Vagina (tissue), 2 donors: ENCODE measurements around the gene PCDHGC5. TPM values are rescaled to one million over a fixed set of nuclear protein-coding genes. Genes with fewer than 3 reads are reported as not detected.
A peak's percentile ranks its signal among the peaks of the same experiment; 100 is the strongest.

Experiments used
- DNase-seq, 2 donors: peaks; one replicate each; pipeline ENCODE4 v3.0.0-alpha.2; 2017; ENCODE audit errors: extremely low spot score in 2 of 2
- H3K27ac ChIP-seq: fragments of 200-600 bp; sonication (generic); one replicate; pipeline ENCODE4 v1.5.1; 2019
- H3K27me3 ChIP-seq: fragments of 200-600 bp; sonication (generic); one replicate; pipeline ENCODE4 v1.5.1; 2019
- H3K36me3 ChIP-seq, 2 donors: fragments of 200-600 bp; sonication (generic); one replicate each; pipeline ENCODE4 v1.5.1; 2017 to 2019
- H3K4me1 ChIP-seq: fragments of 200-600 bp; sonication (generic); one replicate; pipeline ENCODE4 v1.5.1; 2019
- H3K4me3 ChIP-seq, 2 donors: fragments of 200-600 bp; sonication (generic); 1 replicate in 1 of 2; 2 replicates in 1 of 2; pipeline ENCODE4 v1.5.1; 2016 to 2019
- H3K9me3 ChIP-seq: fragments of 200-600 bp; sonication (generic); one replicate; pipeline ENCODE4 v1.5.1; 2019
- CTCF ChIP-seq, 3 experiments: fragments of 450-650 bp in 2 of 3; fragments of 200-600 bp in 1 of 3; sonication (generic) in 1 of 3; IDR thresholded peaks; one replicate each; pipeline ENCODE4 v1.5.1; 2017 to 2019; ENCODE audit warnings: antibody characterized with exemption in 3 of 3, mild to moderate bottlenecking in 2 of 3, moderate library complexity in 2 of 3
- POLR2A ChIP-seq, 2 donors: fragments of 450-650 bp; IDR thresholded peaks; one replicate each; pipeline ENCODE4 v1.6.1; 2017; ENCODE audit warnings: antibody characterized with exemption in 2 of 2, mild to moderate bottlenecking in 2 of 2, moderate library complexity in 2 of 2
- POLR2AphosphoS5 ChIP-seq, 2 donors: sonication (generic); formaldehyde crosslinking; IDR thresholded peaks; one replicate each; pipeline ENCODE4 v1.9.0; 2017; ENCODE audit warnings: antibody characterized with exemption in 2 of 2, mild to moderate bottlenecking in 2 of 2, low read depth in 1 of 2; ENCODE audit not compliant: insufficient read depth in 1 of 2
- intact Hi-C: fragments of 100-400 bp; cut with DNase I; formaldehyde crosslinking; loops from one replicate; pipeline ENCODE4 v1.15.1; 2023
- total RNA-seq: library from RNA; depleted of rRNA; stranded (reverse); fragments of >200 nt; gene quantifications from one replicate; pipeline ENCODE4 v1.2.3, GENCODE V29; 2016

PCDHGC5 gene
- total RNA-seq, 1 donor from 2014 or later = 3.4 TPM

DNA sequence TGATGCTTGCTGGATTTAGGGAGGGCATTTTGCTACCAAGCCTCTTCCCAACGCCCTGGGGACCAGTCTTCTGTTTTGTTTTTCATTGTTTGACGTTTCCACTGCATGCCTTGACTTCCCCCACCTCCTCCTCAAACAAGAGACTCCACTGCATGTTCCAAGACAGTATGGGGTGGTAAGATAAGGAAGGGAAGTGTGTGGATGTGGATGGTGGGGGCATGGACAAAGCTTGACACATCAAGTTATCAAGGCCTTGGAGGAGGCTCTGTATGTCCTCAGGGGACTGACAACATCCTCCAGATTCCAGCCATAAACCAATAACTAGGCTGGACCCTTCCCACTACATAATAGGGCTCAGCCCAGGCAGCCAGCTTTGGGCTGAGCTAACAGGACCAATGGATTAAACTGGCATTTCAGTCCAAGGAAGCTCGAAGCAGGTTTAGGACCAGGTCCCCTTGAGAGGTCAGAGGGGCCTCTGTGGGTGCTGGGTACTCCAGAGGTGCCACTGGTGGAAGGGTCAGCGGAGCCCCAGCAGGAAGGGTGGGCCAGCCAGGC, 23.0 kb downstream of the PCDHGC5 start:
- intact Hi-C loops = no loop called here
- DNase-seq = peak in 1 of 2 donors; percentile 86
- H3K9me3 ChIP-seq = no peaks in the 10 kb centered on the region
- peaks cover 87% of the 10 kb centered on the region for H3K4me1 ChIP-seq
- H3K27me3 ChIP-seq = no peaks in the 10 kb centered on the region
- H3K4me3 ChIP-seq = peak overlapping the region in 1 of 2 donors; percentile 61
- peak overlapping the region; percentile 94 for H3K27ac ChIP-seq
- peaks cover 3 to 12% of the 10 kb centered on the region in 2 donors for H3K36me3 ChIP-seq
- no peak for TF ChIP-seq POLR2AphosphoS5 (IDR thresholded peaks at IDR 0.05; ENCODE audit: insufficient read depth in 1 of 2, low read depth in 1 of 2)
- TF ChIP-seq CTCF (IDR thresholded peaks at IDR 0.05) = no peak
- TF ChIP-seq POLR2A (IDR thresholded peaks at IDR 0.05) = no peak

- DNase-seq = no peak
- intact Hi-C loops = no loop called here
- H3K4me1 ChIP-seq = peaks cover 81% of the 10 kb centered on the region
These were observed 23.6 kb downstream of the PCDHGC5 start for GRCh38 chr5:141512390-141512910.

DNA sequence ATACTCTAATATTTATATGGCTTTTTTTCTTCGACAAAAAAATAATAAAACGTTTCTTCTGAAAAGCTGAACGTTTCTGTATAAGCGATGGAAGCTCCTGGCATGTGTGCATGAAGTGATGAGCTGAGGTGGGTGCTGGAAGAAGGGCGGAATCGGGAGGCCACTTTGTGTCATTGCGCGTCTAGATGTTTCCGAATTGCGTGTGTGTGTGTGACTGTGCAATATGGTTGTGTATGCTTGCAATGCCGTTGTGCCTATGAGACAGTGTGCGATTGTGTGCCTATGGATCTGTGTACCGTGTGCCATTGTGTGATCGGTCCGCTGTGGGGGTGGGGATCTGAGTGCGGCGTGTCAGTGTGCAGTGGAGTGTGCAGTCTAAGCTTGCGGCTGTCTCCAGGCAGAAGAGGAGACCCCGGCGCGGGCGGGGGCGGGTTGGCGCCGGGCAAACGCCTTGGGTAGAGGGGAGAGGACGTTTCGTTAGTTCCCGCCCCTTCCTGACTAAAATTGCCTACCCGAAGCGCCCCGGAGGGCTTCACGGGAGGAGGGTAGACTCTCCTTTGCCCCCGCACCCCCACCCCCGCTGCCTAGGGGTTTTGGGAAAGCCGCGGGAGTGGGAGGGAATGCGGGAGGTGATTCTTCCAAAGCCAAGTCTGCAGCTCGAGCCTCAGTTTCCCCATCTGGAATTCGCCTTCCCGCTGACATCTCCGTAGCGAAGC, 24.2 kb downstream of the PCDHGC5 start:
- no peaks in the 10 kb centered on the region for H3K27me3 ChIP-seq
- peaks cover 3 to 12% of the 10 kb centered on the region in 2 donors for H3K36me3 ChIP-seq
- H3K4me3 ChIP-seq = peak overlapping the region; percentile 61 to 62
- no peak for DNase-seq
- intact Hi-C loops = no loop called here
- H3K9me3 ChIP-seq = no peaks in the 10 kb centered on the region
- peak overlapping the region; percentile 94 for H3K27ac ChIP-seq
- TF ChIP-seq CTCF (IDR thresholded peaks at IDR 0.05) (no peak), POLR2AphosphoS5 (IDR thresholded peaks at IDR 0.05; ENCODE audit: insufficient read depth in 1 of 2, low read depth in 1 of 2) (no peak), POLR2A (IDR thresholded peaks at IDR 0.05) (no peak)
- peaks cover 78% of the 10 kb centered on the region for H3K4me1 ChIP-seq

More at GRCh38 chr5:141512390-141512910, 23.6 kb downstream of the PCDHGC5 start:
- Histone ChIP-seq H3K36me3 (peaks cover 3 to 12% of the 10 kb centered on the region in 2 donors), H3K27me3 (no peaks in the 10 kb centered on the region), H3K9me3 (no peaks in the 10 kb centered on the region), H3K4me3 (peak overlapping the region; percentile 61 to 62), H3K27ac (peak overlapping the region; percentile 94)
- TF ChIP-seq POLR2A (IDR thresholded peaks at IDR 0.05) = no peak
- TF ChIP-seq CTCF (IDR thresholded peaks at IDR 0.05) = peak; percentile 63 to 89 (median 75)
- peak in 1 of 2 donors; percentile 47 for TF ChIP-seq POLR2AphosphoS5 (IDR thresholded peaks at IDR 0.05; ENCODE audit: insufficient read depth in 1 of 2, low read depth in 1 of 2)

DNA sequence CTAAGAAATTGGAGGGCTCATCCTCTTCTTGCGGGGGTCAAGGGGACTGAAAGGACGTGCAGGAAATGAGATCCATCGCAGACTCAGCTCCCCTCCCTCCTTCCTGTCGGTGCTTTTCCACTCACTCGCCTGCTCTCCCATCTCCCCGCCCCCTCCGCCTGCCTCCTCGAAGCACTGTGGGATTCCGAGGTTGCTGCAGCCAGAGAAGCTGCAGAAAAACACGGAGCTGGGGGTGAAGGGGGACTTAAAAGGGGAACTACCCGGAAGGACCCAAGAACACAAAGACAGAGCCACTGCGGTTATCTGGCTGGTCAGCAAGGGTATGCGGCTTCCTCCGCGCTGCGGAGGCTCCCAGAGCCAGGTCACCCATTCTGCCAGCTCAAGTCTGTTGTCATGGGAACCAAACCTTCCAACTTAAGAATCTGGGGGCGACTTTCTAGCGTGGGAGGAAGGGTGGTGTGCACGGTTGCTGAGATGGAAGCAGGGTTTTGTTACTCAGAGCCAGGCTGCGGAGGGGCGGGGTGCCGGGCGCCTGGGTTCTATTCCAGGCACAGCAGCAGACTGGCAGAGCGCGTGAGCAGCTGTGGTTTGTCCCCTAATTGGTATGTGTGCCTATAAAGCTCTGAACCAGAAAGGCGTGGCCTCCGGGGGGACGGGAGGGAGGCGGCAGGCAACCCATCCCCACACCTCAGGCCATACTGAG, 24.9 kb downstream of the PCDHGC5 start:
- H3K27me3 ChIP-seq = no peaks in the 10 kb centered on the region
- H3K27ac ChIP-seq = peak overlapping the region; percentile 94
- peak in 1 of 2 donors; percentile 94 for DNase-seq
- intact Hi-C loops = no loop called here
- TF ChIP-seq POLR2A (IDR thresholded peaks at IDR 0.05) (no peak), POLR2AphosphoS5 (IDR thresholded peaks at IDR 0.05; ENCODE audit: insufficient read depth in 1 of 2, low read depth in 1 of 2) (peak in 1 of 2 donors; percentile 80)
- H3K36me3 ChIP-seq = peaks cover 3 to 12% of the 10 kb centered on the region in 2 donors
- no peaks in the 10 kb centered on the region for H3K9me3 ChIP-seq
- peak overlapping the region; percentile 61 to 62 for H3K4me3 ChIP-seq
- peaks cover 78% of the 10 kb centered on the region for H3K4me1 ChIP-seq
